Activated gamma-delta T cell (primary cell): ENCODE results near the gene CREB3.

Experiments used
- DNase-seq: peaks from one replicate; lab custom pipeline; 2025; lab: John Stamatoyannopoulos, UW

Gene CREB3

GRCh38 chr9:35749515-35750255 lies 17.2 kb downstream of the CREB3 start:
- DNase-seq, result no peak

- no peak for DNase-seq
These were observed 17.7 kb downstream of the CREB3 start for GRCh38 chr9:35750256-35750531.

- no peak for DNase-seq
These were observed 21.0 kb downstream of the CREB3 start for GRCh38 chr9:35753466-35753865.

- no peak for DNase-seq
These were observed 21.8 kb downstream of the CREB3 start, which contains the start of gene MSMP for GRCh38 chr9:35754264-35754663. TSS of gene MSMP (minus strand) at chr9:35754276. CDS start at chr9:35754129, 147 bp downstream.

GRCh38 chr9:35755071-35755470 lies 22.6 kb downstream of the CREB3 start:
- DNase-seq, result no peak

GRCh38 chr9:35756275-35757225 lies 24.1 kb downstream of the CREB3 start:
- peak; percentile 31 for DNase-seq

DNA sequence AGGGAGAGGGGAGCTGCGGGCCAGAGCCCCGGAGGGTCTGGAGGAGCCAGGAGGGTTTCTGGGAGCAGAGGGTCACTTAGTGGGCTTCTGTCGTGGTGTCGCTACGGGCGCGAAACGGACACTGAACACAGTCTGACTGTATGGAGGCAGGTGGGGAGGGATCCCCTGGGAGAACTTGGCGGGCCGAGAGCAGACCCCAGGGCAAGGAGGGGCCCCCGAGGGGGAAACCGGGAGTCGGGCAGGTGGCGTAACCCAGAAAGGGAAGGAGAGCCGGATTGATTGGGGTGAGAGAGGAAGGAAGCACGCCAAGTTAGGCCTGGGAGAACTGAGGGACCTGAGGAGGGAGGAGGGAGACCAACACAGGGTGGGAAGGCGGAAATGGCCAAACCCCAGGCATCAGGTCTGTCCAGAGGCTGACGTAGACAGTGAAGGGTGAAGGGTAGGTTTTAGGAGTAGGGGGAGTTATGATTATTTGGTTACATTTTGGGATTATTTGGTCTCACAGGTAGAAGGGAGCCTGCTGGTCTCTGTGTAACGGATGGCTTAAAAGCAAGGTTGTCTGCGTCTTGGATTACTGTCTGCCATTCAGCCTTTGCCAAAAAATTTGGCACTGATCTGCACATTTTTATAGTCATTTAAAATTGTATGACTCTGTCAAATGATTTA lies 24.9 kb downstream of the CREB3 start:
- no peak for DNase-seq

DNA sequence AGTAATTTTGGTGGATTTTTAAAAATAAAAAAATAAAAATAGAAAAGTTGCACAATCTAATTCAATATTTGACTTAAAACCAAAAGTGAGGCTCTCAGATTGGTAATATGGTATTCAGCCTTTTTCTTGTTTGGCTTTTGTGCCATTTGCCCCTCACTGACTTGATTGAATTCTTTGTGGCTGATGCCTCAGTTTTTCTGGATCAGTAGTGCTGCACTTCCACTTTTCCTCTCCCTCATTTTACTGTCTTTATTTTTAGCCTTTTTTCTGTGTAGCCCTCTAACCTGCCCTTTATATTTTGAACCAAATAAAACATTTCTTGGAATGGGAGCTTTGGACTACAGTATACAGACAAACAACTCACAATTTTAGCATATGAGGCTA lies 25.4 kb downstream of the CREB3 start:
- no peak for DNase-seq

DNA sequence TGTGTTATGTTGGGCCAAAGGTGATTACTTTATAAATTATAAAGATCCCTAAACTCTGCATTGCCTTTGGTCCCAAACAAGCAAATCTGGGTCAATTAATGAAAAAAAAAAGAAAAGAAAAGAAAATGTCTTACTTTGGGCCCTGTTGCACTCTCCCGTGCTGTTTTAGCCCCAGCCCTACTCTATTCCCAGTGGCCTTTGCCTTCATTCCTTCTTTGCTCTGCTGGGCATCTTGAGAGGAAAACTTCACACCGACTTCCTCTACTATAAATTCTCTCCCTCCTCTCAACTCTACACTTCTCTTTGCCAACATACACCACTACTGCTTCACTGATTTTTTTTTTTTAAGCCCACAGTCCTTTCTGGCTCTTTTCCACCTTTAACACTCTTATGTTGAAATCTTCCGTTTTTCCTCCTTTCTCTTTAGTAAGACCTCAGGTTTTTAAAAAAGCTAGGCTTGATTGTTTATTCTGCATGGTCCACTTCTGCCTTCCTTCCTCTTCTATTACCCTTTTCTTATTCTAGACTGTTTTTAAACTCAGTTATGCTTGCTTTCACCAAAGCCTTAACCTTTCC lies 26.1 kb downstream of the CREB3 start:
- no peak for DNase-seq

- DNase-seq, result no peak
These were observed 27.3 kb downstream of the CREB3 start for GRCh38 chr9:35759795-35760194.

- no peak for DNase-seq
These were observed 28.2 kb downstream of the CREB3 start for GRCh38 chr9:35760651-35761050.

DNA sequence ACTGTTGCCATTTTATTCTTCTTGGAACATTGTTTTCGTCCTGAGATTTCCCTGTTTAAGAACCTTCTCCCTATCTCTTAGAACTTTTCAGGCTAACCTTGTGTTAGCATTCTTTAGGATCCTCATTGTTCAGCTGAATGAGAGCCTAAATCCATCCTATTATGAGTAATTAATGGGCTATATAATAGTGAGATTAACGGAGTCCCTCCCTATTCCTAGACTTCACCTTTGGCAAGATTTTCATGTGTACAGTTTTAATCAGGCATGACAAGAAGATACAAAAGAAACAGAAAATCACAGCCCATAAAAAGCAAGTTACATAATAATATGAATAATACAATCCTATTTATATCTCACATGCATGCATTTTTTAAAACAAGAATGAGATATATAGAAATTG lies 30.7 kb downstream of the CREB3 start:
- DNase-seq, result no peak

DNA sequence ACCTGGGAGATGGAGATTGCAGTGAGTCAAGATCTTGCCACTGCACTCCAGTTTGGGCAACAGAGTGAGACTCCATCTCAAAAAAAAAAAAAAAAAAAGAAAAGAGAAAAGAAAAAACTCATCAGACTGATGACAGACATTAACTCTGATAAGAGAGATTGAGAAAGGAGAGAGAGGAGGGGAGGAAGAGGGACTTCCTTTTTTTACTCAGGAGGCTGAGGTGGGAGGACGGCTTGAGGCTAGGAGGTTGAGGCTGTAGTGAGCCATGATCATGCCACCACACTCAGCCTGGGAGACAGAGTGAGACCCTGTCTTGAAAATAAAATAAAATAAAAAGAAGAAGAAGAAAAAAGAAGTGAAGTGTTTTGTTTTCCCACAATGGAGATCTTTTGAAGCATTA lies 31.3 kb downstream of the CREB3 start:
- DNase-seq, result no peak

DNA sequence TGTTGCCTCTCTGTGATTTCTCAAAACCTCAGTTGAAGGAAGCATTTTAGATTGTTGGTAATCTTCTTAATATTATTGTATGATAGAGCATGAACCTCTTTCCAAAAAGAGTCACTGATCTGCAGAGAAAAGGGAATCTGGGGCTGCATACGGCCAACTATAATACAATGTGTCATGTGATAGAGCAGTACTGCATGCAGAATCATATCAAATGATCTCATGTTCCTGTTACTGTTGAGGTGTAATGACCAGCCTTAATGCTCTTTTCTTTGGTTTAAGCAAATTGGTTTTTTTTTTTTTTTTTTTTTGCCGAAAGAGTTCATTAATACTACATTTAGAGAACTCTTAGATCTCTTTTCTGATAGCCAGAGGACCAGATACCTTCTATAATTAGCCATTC lies 34.5 kb downstream of the CREB3 start:
- DNase-seq, result no peak

- no peak for DNase-seq
These were observed 35.0 kb downstream of the CREB3 start for GRCh38 chr9:35767458-35767857.

DNA sequence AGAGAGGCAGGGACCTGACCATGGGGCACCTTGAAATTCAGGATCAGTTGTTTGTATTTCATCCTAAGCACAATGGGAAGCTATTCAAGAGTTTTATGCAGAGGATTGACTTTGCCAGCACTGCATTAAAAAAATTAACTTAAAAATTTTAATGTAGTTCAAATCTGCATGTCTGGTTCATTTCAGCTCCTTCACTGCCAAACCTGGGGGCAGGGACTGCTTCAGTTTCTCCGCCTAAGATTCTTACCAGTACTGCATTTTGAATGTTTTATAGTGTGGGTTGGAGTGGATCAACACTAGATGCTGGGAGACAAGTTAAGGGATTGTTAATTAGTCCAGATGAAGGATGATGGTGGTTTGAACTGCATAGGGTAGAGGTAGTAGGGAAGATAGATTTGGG lies 37.3 kb downstream of the CREB3 start:
- no peak for DNase-seq

- no peak for DNase-seq
These were observed 38.6 kb downstream of the CREB3 start for GRCh38 chr9:35771075-35771433.

- no peak for DNase-seq
These were observed 39.1 kb downstream of the CREB3 start for GRCh38 chr9:35771534-35771933.

- no peak for DNase-seq
These were observed 39.5 kb downstream of the CREB3 start for GRCh38 chr9:35771943-35772342.

DNA sequence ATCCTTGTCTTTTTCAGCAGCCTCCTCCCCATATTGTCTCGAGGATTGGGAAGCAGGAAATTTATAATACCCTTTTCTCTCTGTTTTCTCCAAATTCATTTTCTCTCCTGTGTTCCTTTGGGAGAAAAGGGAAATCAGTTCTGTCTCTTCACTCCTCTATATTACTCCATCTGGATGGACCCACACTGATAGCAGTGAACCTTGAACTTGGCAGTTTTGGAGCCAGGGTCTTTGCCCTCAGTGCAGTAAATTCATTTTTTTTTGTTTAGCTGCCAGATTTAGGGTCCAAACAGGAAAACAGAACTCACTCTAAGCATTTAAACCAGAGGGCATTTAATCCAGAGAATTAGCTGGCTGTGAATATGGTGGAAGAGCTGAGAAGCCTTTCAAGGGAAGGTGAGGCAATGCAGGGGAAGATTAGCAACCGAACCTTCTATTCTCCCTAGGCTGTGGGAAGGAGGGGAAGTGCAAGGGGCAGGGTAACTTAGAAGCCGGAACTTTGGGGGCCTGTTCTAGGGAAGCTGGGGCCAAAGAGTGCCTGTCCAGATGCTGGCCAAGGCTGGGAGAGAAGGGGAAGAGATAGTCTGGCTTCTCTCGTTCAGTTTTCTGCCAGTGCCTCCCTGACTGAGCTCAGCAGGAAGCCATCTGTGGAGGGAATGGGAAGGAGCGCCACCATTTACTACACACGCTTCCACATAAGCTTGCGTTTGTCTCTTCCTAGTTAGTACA lies 42.6 kb downstream of the CREB3 start:
- no peak for DNase-seq

- no peak for DNase-seq
These were observed 43.6 kb downstream of the CREB3 start for GRCh38 chr9:35776018-35776417.

- DNase-seq, result no peak
These were observed 46.0 kb downstream of the CREB3 start for GRCh38 chr9:35778496-35778895.
